Posterior vena cava (tissue), 2 donors: ENCODE results near the gene CX3CR1. TPM values are rescaled to one million over a fixed set of nuclear protein-coding genes. Genes with fewer than 3 reads are reported as not detected.
"Not testable (repeated sequence)": the region's sequence is repeated elsewhere in the genome, so short reads cannot be mapped to it uniquely, and the experiment has no call there.

ENCODE experiments used
- DNase-seq: peaks from one replicate; pipeline ENCODE4 v3.0.0-alpha.2; 2020; ENCODE audit warnings: low spot score
- intact Hi-C, 2 donors: fragments of 100-400 bp; cut with DNase I; formaldehyde crosslinking; loops; one replicate each; pipeline versions ENCODE4 v1.14.1 to v1.14.2; 2022 to 2023
- total RNA-seq, 2 donors: library from RNA; stranded (reverse); fragmentation: NEBNext Ultra II Directional; extraction: Animal tissue kit (Norgen Biotek cat#: 25700); gene quantifications; one replicate each; pipeline ENCODE4 v1.2.1, GENCODE V29; 2021
- donor health status: DM: yes; HTN: yes; CAD: no.
- donor health status: DM: yes; HTN: yes; CAD: no.

Gene CX3CR1
- total RNA-seq, 2 donors from 2014 or later: 0.52 to 1.9 TPM

- intact Hi-C loops: no loop called here
- no peak for DNase-seq
Measured at GRCh38 chr3:39234651-39235050, 45.2 kb downstream of the CX3CR1 start.

- no peak for DNase-seq
- intact Hi-C loops: no loop called here
Measured at GRCh38 chr3:39232859-39233258, 47.0 kb downstream of the CX3CR1 start.

DNA sequence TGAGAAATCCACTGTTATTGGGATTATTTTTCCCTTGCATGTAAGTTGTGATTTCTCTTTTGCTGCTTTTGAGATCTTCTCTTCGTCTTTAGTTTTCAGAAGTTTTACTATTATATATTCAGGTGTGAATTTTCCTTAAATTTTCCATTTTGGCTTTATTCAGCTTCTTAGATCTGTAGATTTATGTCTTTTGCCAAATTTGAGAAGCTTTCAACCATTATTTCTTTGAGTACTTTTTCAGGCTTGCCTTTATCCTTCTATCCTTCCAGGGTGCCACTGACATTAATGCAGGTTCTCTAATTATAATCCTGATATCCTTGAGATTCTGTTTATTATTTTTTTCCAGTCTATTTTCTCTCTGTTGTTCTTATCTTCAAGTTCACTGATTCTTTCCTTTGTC is 49.4 kb downstream of the CX3CR1 start:
- intact Hi-C loops: no loop called here
- DNase-seq: no peak

DNA sequence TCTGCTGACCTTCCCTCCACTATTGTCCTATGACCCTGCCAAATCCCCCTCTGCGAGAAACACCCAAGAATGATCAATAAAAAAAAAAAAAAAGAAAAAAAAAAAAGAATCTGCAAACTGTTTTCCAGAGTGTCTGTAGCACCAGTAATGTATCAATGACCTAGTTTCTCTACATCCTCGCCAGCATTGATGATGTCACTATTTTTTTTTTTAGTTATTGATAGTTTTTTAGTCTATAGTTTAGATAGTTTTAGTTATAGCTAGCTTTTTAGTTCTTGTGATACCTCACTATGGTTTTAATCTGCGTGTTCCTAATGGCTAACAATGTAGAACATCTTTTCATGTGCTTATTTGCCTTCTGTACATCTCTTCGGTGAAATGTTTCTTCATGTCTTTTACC is 51.3 kb downstream of the CX3CR1 start:
- DNase-seq: no peak
- intact Hi-C loops: no loop called here

DNA sequence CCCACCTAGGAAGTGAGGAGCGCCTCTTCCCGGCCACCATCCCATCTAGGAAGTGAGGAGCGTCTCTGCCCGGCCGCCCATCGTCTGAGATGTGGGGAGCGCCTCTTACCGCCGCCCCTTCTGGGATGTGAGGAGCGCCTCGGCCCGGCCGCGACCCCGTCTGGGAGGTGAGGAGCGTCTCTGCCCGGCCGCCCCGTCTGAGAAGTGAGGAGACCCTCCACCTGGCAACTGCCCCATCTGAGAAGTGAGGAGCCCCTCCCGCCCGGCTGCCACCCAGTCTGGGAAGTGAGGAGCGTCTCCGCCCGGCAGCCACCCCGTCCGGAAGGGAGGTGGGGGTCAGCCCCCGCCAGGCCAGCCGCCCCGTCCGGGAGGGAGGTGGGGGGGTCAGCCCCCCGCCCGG is 52.2 kb downstream of the CX3CR1 start:
- DNase-seq, intact Hi-C loops: not testable (repeated sequence)

DNA sequence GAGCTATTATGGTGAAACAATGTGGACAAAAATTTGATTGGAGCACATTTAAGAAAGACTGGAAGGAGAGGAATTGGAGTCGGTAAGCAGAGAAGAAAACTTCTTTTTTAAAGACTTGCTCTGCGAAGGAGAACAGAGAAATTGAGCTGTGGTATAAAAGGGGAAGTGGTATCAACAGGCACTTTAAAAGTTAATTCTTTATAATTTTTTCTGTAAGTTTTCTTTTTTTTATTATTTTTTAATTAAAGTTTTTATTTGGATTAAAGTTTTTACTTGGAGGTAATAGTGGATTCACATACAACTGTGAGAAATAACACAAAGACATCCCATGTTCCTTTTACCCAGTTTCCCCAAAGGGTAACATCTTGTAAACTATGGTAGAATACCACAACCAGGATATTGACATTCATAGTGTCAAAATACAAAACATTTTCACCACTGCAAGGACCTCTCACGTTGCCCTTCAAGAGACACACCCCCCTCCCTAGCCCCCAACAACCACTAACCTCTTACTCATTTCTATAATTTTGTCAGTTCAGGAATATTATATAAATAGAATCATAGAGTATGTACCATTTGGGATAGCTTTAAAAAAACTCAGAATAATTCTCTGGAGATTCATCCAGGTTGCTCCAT is 53.6 kb downstream of the CX3CR1 start:
- intact Hi-C loops: no loop called here
- no peak for DNase-seq

- intact Hi-C loops: no loop called here
- DNase-seq: no peak
Measured at GRCh38 chr3:39224288-39224687, 55.5 kb downstream of the CX3CR1 start.

DNA sequence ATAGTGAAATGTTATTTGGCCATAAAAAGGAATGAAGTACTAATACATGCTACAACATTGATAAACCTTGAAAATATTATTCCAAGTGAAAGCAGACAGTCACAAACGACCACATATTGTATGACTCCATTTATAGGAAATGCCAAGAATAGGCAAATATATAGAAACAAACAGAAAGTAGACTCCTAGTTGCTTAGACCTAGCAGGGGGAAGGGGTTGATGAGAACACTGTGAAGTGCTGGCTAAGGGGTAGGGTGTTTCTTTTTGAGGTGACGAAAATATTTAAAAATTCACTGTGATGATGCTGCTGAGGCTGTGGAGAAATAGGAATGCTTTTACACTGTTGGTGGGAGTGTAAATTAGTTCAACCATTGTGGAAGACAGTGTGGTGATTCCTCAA is 56.9 kb downstream of the CX3CR1 start:
- intact Hi-C loops: no loop called here
- DNase-seq: no peak

DNA sequence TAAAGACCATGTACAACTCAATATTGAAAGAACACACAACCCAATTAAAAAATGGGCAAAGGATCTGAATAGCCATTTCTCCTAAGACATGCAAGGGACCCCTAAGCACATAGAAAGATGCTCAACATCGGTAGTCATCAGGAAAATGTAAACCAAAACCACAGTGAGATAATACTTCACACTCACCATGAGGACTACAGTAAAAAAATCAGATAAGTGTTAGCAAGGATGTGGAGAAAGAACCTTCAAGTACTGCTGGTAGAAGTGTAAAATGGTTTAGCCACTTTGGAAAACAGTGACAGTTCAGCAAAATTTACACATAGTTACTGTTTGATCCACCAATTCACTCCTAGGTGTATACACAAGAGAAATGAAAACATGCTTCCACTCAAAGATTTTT is 57.4 kb downstream of the CX3CR1 start:
- intact Hi-C loops: no loop called here
- DNase-seq: no peak

- DNase-seq: no peak
- intact Hi-C loops: no loop called here
Measured at GRCh38 chr3:39221141-39221530, 58.7 kb downstream of the CX3CR1 start.

- intact Hi-C loops: no loop called here
- no peak for DNase-seq
Measured at GRCh38 chr3:39220407-39221140, 59.3 kb downstream of the CX3CR1 start.

DNA sequence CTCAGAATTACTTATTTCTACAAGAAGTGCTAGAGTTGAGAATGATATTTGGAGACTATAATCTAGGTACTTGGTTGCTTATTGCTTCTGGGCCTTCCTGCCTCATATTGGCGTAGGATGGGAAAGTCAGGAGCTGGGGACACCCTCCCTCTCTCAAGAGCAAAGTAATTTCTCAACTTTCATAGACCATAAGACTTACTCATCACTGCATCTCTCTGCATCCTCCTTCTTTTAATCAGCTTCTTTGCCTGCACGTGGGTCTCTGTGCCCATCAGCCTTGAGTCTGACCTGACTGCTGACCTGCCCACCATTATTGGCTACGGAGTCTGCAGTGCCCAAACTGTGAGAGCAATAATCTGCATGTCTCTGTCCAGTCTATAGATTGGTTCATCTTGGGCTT is 60.1 kb downstream of the CX3CR1 start:
- intact Hi-C loops: no loop called here
- DNase-seq: no peak

DNA sequence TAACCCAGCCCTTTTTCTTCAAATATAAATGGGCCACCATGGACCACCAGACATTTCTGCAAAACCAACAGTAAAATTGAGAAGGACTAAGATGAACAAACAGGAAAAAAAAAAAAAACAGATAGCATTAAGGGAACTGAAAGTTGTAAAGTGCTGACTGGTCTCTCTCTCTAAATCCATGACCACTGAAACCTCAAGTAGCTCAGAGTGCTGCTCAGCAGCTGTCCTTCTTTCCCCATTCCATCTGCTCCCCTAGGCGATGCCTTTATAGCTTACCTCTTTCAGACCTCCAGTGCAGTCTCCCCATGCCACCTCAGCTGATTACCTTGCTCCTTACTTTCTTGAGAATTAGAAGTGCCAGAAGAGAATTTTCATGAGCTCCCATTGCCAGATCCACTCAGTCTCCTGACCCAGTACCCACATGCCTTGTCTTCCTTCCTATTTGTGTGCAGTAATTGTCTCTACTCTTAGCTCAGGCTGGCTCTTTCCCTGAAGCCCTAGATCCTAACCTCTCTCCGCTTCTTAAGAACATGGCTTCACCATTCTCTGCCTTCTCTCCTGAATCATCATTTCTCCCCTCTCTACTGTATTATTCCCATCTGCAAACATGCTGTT is 63.6 kb downstream of the CX3CR1 start:
- DNase-seq: no peak
- intact Hi-C loops: no loop called here

DNA sequence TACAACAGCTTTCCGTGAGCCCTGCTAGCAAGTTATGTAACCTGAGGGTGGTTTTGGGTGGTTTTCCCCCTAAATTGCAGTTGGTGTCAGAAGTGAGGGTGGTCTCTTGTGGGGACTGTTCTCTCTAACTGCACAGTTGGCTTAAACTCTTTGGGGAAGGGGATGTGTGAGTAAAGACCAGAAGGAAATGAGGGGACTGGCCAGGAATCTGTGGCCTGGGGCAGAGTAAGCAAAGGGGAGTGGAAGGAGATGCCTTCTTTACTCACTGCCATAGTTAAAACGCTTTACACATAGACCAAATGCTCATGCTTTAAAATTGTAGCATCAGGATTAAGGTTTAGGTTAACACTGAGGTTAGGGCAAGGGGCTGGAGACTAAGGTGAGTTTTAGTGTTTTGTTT is 66.2 kb downstream of the CX3CR1 start:
- DNase-seq: no peak
- intact Hi-C loops: loop anchor here in 1 of 2 donors (5.0 kb wide), 1 partner anchor 74 kb away; no protein-coding TSS in a partner anchor

Other genes with a start within 250 kb of the CX3CR1 start
- gene SCN11A, start 228.1 kb downstream of the CX3CR1 start, total RNA-seq: under 1 TPM; 0.28 to 0.29 TPM
- gene WDR48, start 228.0 kb downstream of the CX3CR1 start, total RNA-seq: 10 to 100 TPM; 26.6 to 28.6 TPM
- gene GORASP1, start 172.4 kb downstream of the CX3CR1 start, total RNA-seq: 10 to 100 TPM; 50.8 to 61.8 TPM
- gene TTC21A, start 172.4 kb downstream of the CX3CR1 start, total RNA-seq: 1 to 10 TPM; 3.0 to 5.4 TPM
- gene CSRNP1, start 126.4 kb downstream of the CX3CR1 start, total RNA-seq: 10 to 100 TPM; 23.5 to 61.4 TPM
- 1 to 10 TPM in 1 of 2 donors, under 1 TPM in 1; 0.23 to 7.1 TPM for gene XIRP1, start 87.4 kb downstream of the CX3CR1 start, total RNA-seq
- not detected for gene CCR8, start 49.7 kb upstream of the CX3CR1 start, total RNA-seq
- 10 to 100 TPM; 14.3 to 14.9 TPM for gene SLC25A38, start 103.3 kb upstream of the CX3CR1 start, total RNA-seq
- 100 to 1,000 TPM; 674 to 783 TPM for gene RPSA, start 126.7 kb upstream of the CX3CR1 start, total RNA-seq
- gene MOBP, start 187.6 kb upstream of the CX3CR1 start, total RNA-seq: under 1 TPM in 1 of 2 donors, not detected in 1; 0.19 TPM